GM10248 (cell line): ENCODE results near the gene RBM26.

Experiments
- CTCF ChIA-PET: fragments of 300-600 bp; sonication (Branson Sonifier 250); formaldehyde crosslinking; extraction: SDS; loops from one replicate; lab custom pipeline; 2021; ENCODE audit warnings: antibody characterized with exemption; lab: Yijun Ruan, JAX
- POLR2A ChIA-PET: fragments of 350-650 bp; sonication (Branson Sonifier 250); formaldehyde crosslinking; extraction: SDS; loops from one replicate; lab custom pipeline; 2020; ENCODE audit warnings: antibody characterized with exemption; lab: Yijun Ruan, JAX
- DNase-seq: peaks from one replicate; pipeline ENCODE4 v3.0.0; 2012; ENCODE audit errors: extremely low spot score
- CTCF ChIP-seq: IDR thresholded peaks from 2 replicates; pipeline ENCODE4 v1.5.1; 2012; ENCODE audit warnings: mild to moderate bottlenecking, low read depth; ENCODE audit errors: extremely low read depth, missing control alignments, control extremely low read depth

RBM26 gene

GRCh38 chr13:79429309-79429708 is 23.3 kb upstream of the RBM26 start:
- DNase-seq, result no peak
- no peak for TF ChIP-seq CTCF
- POLR2A ChIA-PET, result no interaction called here
- CTCF ChIA-PET, result interaction anchor here (0.9 to 1.1 kb wide), 2 partner anchors 9 to 59 kb away, joined by 3 read pairs; no protein-coding TSS in a partner anchor

- POLR2A ChIA-PET, result no interaction called here
- TF ChIP-seq CTCF, result no peak
- CTCF ChIA-PET, result interaction anchor here (1.5 to 7.4 kb wide), 3 partner anchors 17 to 115 kb away, joined by 3 to 152 read pairs (median 7); no protein-coding TSS in a partner anchor
- no peak for DNase-seq
Observed at GRCh38 chr13:79427883-79428282, 21.8 kb upstream of the RBM26 start.

GRCh38 chr13:79427265-79427664 is 21.2 kb upstream of the RBM26 start:
- no peak for TF ChIP-seq CTCF
- no peak for DNase-seq
- CTCF ChIA-PET, result interaction anchor here (1.1 to 7.4 kb wide), 4 partner anchors 17 to 116 kb away, joined by 3 to 152 read pairs (median 5); no protein-coding TSS in a partner anchor
- POLR2A ChIA-PET, result no interaction called here

- ChIA-PET CTCF (interaction anchor here (0.7 to 7.4 kb wide), 51 partner anchors 9 to 446 kb away, joined by 3 to 152 read pairs (median 6); partner anchors contain the start of genes NDFIP2 and RBM26), POLR2A (no interaction called here)
- peak; percentile 25 for DNase-seq
- TF ChIP-seq CTCF, result peak; percentile 62
Observed at GRCh38 chr13:79423801-79424642, 18.0 kb upstream of the RBM26 start.

GRCh38 chr13:79423340-79423739 is 17.3 kb upstream of the RBM26 start:
- CTCF ChIA-PET, result interaction anchor here (0.8 to 7.4 kb wide), 40 partner anchors 8 to 445 kb away, joined by 3 to 152 read pairs (median 9); partner anchors contain the start of genes NDFIP2 and RBM26
- POLR2A ChIA-PET, result no interaction called here
- DNase-seq, result no peak
- no peak for TF ChIP-seq CTCF

- ChIA-PET CTCF (interaction anchor here (0.8 to 3.4 kb wide), 6 partner anchors 10 to 124 kb away, joined by 3 to 24 read pairs (median 6); no protein-coding TSS in a partner anchor), POLR2A (no interaction called here)
- DNase-seq, result no peak
- no peak for TF ChIP-seq CTCF
Observed at GRCh38 chr13:79419365-79419764, 13.3 kb upstream of the RBM26 start.
